Hepatocyte (in vitro differentiated cells): ENCODE results near the gene XYLT1. TPM values are rescaled to one million over a fixed set of nuclear protein-coding genes. Genes with fewer than 3 reads are reported as not detected.

Experiments used
- DNase-seq: peaks from one replicate; pipeline ENCODE4 v3.0.0-alpha.2; 2016; ENCODE audit warnings: low spot score
- H2AFZ ChIP-seq: fragments of 200-600 bp; sonication (generic); 2 replicates; pipeline ENCODE4 v1.6.0; 2016; ENCODE audit warnings: antibody characterized with exemption, mild to moderate bottlenecking
- H3K27ac ChIP-seq: fragments of 200-600 bp; sonication (generic); 2 replicates; pipeline ENCODE4 v1.5.1; 2016; ENCODE audit warnings: mild to moderate bottlenecking
- H3K27me3 ChIP-seq: fragments of 200-600 bp; sonication (generic); 2 replicates; pipeline ENCODE4 v1.6.1; 2016
- H3K36me3 ChIP-seq: fragments of 200-600 bp; sonication (generic); replicated peaks from 2 replicates; pipeline ENCODE4 v1.5.1; 2016; ENCODE audit warnings: low read depth; ENCODE audit not compliant: insufficient read depth
- H3K4me1 ChIP-seq: fragments of 200-600 bp; sonication (generic); 2 replicates; pipeline ENCODE4 v1.5.1; 2016; ENCODE audit warnings: mild to moderate bottlenecking, moderate library complexity; ENCODE audit not compliant: insufficient read depth
- H3K4me2 ChIP-seq: fragments of 200-600 bp; sonication (generic); 2 replicates; pipeline ENCODE4 v1.6.0; 2016
- H3K4me3 ChIP-seq: fragments of 200-600 bp; sonication (generic); 2 replicates; pipeline ENCODE4 v1.5.1; 2016; ENCODE audit warnings: mild to moderate bottlenecking
- H3K79me2 ChIP-seq: fragments of 200-600 bp; sonication (generic); 2 replicates; pipeline ENCODE4 v1.6.0; 2017; ENCODE audit warnings: mild to moderate bottlenecking
- H3K9me2 ChIP-seq: fragments of 200-600 bp; sonication (generic); replicated peaks from 2 replicates; pipeline ENCODE4 v1.6.0; 2017; ENCODE audit warnings: mild to moderate bottlenecking; ENCODE audit not compliant: insufficient read depth
- H3K9me3 ChIP-seq: fragments of 200-600 bp; sonication (generic); 2 replicates; pipeline ENCODE4 v1.5.1; 2016; ENCODE audit warnings: low read depth, mild to moderate bottlenecking
- H4K20me1 ChIP-seq: fragments of 200-600 bp; sonication (generic); 2 replicates; pipeline ENCODE4 v1.6.0; 2016; ENCODE audit warnings: mild to moderate bottlenecking; ENCODE audit not compliant: insufficient read depth, poor library complexity, severe bottlenecking
- CTCF ChIP-seq: fragments of 200-600 bp; sonication (generic); IDR thresholded peaks from 2 replicates; pipeline ENCODE4 v1.5.1; 2016; ENCODE audit warnings: antibody characterized with exemption, mild to moderate bottlenecking; ENCODE audit not compliant: poor library complexity
- EZH2 ChIP-seq: fragments of 200-600 bp; sonication (generic); IDR thresholded peaks from 2 replicates; pipeline ENCODE4 v1.6.1; 2016; ENCODE audit warnings: antibody characterized with exemption, mild to moderate bottlenecking, borderline replicate concordance
- EZH2phosphoT487 ChIP-seq: fragments of 200-600 bp; sonication (generic); IDR thresholded peaks from one replicate; pipeline ENCODE4 v1.6.1; 2018; ENCODE audit warnings: antibody characterized with exemption, mild to moderate bottlenecking, low read depth, moderate library complexity; ENCODE audit not compliant: unreplicated experiment, severe bottlenecking
- WGBS: methylation state at CpG from one replicate; pipeline ENCODE4 v1.1.6; 2016; ENCODE audit warnings: low lambda C conversion rate; ENCODE audit errors: missing lambda C conversion rate; 5-methylcytosine and 5-hydroxymethylcytosine counted together
- polyA plus RNA-seq: library from polyadenylated mRNA; unstranded; fragments of >200 nt; fragmentation: Nextera tagmentation; extraction: Ambion mirVana; gene quantifications from 2 replicates; pipeline ENCODE4 v1.2.1, GENCODE V29; 2016
- total RNA-seq: library from RNA; depleted of rRNA; stranded (reverse); fragments of >200 nt; gene quantifications from 2 replicates; pipeline ENCODE4 v1.2.3, GENCODE V29; 2014

XYLT1 gene
- total and polyA plus RNA-seq, 2 experiments from 2014 or later = 6.9 to 13.7 TPM

- Histone ChIP-seq H3K4me2 (no peak overlapping the region), H4K20me1 (peaks cover 3% of the 10 kb centered on the region), H3K9me3 (no peaks in the 10 kb centered on the region), H3K27me3 (no peaks in the 10 kb centered on the region), H2AFZ (no peak overlapping the region), H3K79me2 (peaks cover 16% of the 10 kb centered on the region), H3K4me1 (peaks cover 32% of the 10 kb centered on the region), H3K9me2 (no peaks in the 10 kb centered on the region), H3K36me3 (no peaks in the 10 kb centered on the region), H3K4me3 (no peak overlapping the region), H3K27ac (no peak overlapping the region)
- peak; percentile 47 for DNase-seq
- 38% methylated on average over 10 of the region's 10 CpGs for WGBS
- TF ChIP-seq EZH2 (no peak), EZH2phosphoT487 (no peak), CTCF (no peak)
Measured at GRCh38 chr16:17367923-17368322, 102.8 kb downstream of the XYLT1 start.

DNA sequence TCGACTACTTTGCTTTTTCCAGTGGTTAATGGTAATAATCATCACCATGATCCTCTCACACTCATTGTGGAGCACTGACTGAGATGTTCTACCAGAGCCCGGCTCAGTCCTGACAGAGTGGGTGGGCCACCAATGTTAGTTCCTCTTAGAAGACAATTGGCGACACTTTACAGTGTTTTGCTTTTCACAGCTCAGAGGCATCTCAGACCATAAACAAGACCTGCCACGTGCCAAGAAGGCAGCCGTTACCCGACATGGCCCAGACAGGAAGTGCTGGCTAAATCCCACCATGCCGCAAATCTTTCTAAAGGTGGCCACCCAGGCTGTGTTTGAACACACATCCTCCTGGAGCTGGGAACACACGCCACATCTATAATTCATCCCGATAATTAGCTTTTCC, 103.7 kb downstream of the XYLT1 start:
- Histone ChIP-seq H3K79me2 (peaks cover 16% of the 10 kb centered on the region), H3K27ac (no peak overlapping the region), H3K9me2 (no peaks in the 10 kb centered on the region), H3K36me3 (no peaks in the 10 kb centered on the region), H2AFZ (no peak overlapping the region), H3K27me3 (no peaks in the 10 kb centered on the region), H3K4me1 (peaks cover 37% of the 10 kb centered on the region), H3K9me3 (no peaks in the 10 kb centered on the region), H4K20me1 (peaks cover 3% of the 10 kb centered on the region), H3K4me2 (no peak overlapping the region), H3K4me3 (no peak overlapping the region)
- TF ChIP-seq EZH2 (no peak), CTCF (no peak), EZH2phosphoT487 (no peak)
- 75% methylated on average over 9 of the region's 9 CpGs for WGBS
- DNase-seq = no peak

- Histone ChIP-seq H3K79me2 (peaks cover 19% of the 10 kb centered on the region), H3K9me2 (no peaks in the 10 kb centered on the region), H3K36me3 (no peaks in the 10 kb centered on the region), H3K4me3 (no peak overlapping the region), H3K27ac (no peak overlapping the region), H3K4me2 (no peak overlapping the region), H4K20me1 (peaks cover 3% of the 10 kb centered on the region), H3K4me1 (peaks cover 37% of the 10 kb centered on the region), H3K9me3 (no peaks in the 10 kb centered on the region), H3K27me3 (no peaks in the 10 kb centered on the region), H2AFZ (no peak overlapping the region)
- 86% methylated on average over 8 of the region's 8 CpGs for WGBS
- no peak for TF ChIP-seq CTCF
- TF ChIP-seq EZH2phosphoT487 = no peak
- DNase-seq = no peak
Measured at GRCh38 chr16:17366299-17366961, 104.3 kb downstream of the XYLT1 start.
